Uterus (tissue), 4 donors: ENCODE results near the gene NHLRC1. TPM values are rescaled to one million over a fixed set of nuclear protein-coding genes. Genes with fewer than 3 reads are reported as not detected.

Experiments
- DNase-seq, 2 donors: peaks; one replicate each; pipeline ENCODE4 v3.0.0-alpha.2; 2019 to 2020
- H3K27ac ChIP-seq, 2 donors: fragments of 200-600 bp; sonication (generic); 1 replicate in 1 of 2; 2 replicates in 1 of 2; pipeline ENCODE4 v1.5.1; 2016 to 2018
- H3K27me3 ChIP-seq, 2 donors: fragments of 200-600 bp; sonication (generic); one replicate each; pipeline ENCODE4 v1.5.1; 2018 to 2019; ENCODE audit warnings: control low read depth in 1 of 2
- H3K36me3 ChIP-seq, 2 donors: fragments of 200-600 bp; sonication (generic); one replicate each; pipeline ENCODE4 v1.5.1; 2019; ENCODE audit warnings: control low read depth in 1 of 2
- H3K4me1 ChIP-seq, 2 donors: fragments of 200-600 bp; sonication (generic); one replicate each; pipeline ENCODE4 v1.5.1; 2018 to 2019; ENCODE audit warnings: control low read depth in 1 of 2
- H3K4me3 ChIP-seq, 2 donors: fragments of 200-600 bp; sonication (generic); 1 replicate in 1 of 2; 2 replicates in 1 of 2; pipeline ENCODE4 v1.5.1; 2018 to 2019; ENCODE audit warnings: mild to moderate bottlenecking in 1 of 2
- H3K9me3 ChIP-seq, 2 donors: fragments of 200-600 bp; sonication (generic); one replicate each; pipeline ENCODE4 v1.5.1; 2019; ENCODE audit warnings: control low read depth in 1 of 2
- POLR2A ChIP-seq, 2 donors: fragments of 450-650 bp; IDR thresholded peaks; one replicate each; pipeline ENCODE4 v1.6.1; 2016; ENCODE audit warnings: antibody characterized with exemption in 2 of 2, mild to moderate bottlenecking in 1 of 2, moderate library complexity in 1 of 2
- intact Hi-C: fragments of 100-400 bp; cut with DNase I; formaldehyde crosslinking; loops from one replicate; pipeline ENCODE4 v1.15.1; 2023; ENCODE audit warnings: low total_unique reads
- total RNA-seq, 4 donors: library from RNA; depleted of rRNA in 3 of 4; stranded (reverse); fragments of >200 nt in 3 of 4; gene quantifications; one replicate each; pipeline versions ENCODE4 v1.1.0 to v1.2.4, GENCODE V29; 2014 to 2023
- TF ChIP-seq, protein P1 (sequence below), 4 experiments: fragments of 200-600 bp in 2 of 4; fragments of 450-650 bp in 2 of 4; sonication (generic) in 2 of 4; IDR thresholded peaks; one replicate each; pipeline ENCODE4 v1.5.1; 2016 to 2019; ENCODE audit warnings: antibody characterized with exemption in 4 of 4, mild to moderate bottlenecking in 2 of 4, moderate library complexity in 1 of 4
- donor health status: DM: yes; HTN: yes; CAD: no.

Gene NHLRC1
- total RNA-seq, 4 donors from 2014 or later = 1.4 to 2.3 TPM; not detected in 2

DNA sequence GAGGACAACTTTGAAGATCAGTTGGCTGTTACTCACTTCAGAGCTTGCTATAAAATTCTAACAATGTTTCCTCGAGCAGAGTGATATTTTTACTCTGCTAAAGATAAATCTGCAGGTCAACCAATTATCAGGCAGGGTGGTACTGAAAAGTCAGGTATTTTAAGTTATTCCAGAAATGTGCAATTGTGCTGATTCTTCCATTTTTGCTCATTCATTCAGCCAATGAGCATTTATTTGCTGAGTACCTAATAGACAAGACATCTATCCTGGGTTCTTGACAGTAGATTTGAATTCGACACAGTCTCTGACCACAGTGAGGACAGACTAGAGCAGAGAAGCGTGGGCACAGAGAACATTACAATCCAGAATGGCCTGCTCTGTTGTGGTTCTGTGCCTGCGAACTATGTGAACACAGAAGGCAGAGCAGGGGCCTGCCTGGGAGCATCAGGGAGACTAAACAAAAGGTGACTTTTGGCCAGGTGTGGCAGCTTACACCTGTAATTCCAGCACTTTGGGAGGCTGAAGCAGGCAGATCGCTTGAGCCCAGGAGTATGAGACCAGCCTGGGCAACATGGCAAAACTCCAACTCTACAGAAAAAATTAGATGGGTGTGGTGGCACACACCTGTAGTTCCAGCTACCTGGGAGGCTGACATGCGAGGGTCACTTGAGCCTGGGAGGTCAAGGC lies 17.6 kb upstream of the NHLRC1 start:
- H3K36me3 ChIP-seq = no peaks in the 10 kb centered on the region
- peak overlapping the region in 1 of 2 donors; percentile 64 for H3K27ac ChIP-seq
- no peak for DNase-seq
- H3K4me3 ChIP-seq = no peak overlapping the region
- no peak for TF ChIP-seq POLR2A (IDR thresholded peaks at IDR 0.05)
- TF ChIP-seq, protein P1, sequence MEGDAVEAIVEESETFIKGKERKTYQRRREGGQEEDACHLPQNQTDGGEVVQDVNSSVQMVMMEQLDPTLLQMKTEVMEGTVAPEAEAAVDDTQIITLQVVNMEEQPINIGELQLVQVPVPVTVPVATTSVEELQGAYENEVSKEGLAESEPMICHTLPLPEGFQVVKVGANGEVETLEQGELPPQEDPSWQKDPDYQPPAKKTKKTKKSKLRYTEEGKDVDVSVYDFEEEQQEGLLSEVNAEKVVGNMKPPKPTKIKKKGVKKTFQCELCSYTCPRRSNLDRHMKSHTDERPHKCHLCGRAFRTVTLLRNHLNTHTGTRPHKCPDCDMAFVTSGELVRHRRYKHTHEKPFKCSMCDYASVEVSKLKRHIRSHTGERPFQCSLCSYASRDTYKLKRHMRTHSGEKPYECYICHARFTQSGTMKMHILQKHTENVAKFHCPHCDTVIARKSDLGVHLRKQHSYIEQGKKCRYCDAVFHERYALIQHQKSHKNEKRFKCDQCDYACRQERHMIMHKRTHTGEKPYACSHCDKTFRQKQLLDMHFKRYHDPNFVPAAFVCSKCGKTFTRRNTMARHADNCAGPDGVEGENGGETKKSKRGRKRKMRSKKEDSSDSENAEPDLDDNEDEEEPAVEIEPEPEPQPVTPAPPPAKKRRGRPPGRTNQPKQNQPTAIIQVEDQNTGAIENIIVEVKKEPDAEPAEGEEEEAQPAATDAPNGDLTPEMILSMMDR (IDR thresholded peaks at IDR 0.05) = no peak
- no peaks in the 10 kb centered on the region for H3K4me1 ChIP-seq
- intact Hi-C loops = no loop called here
- no peaks in the 10 kb centered on the region for H3K9me3 ChIP-seq
- H3K27me3 ChIP-seq = no peaks in the 10 kb centered on the region

DNA sequence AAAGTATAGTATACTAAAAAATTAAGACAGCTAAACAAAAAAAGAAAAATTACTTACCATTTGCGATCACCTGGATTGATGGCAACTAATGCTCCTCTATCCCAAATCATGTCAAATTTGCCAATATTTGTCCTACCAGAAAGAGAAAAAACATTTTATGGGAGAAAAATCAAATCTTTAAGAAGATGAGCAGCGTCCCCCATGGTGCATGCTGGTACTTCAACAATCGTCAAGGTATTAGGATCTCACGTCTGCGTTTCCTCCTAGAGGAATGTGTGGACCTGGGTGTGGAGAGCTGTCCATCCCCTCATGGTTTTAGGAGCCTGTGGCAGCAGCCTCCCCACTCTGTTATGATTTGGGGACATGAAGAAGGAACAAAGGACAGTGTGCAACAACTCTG lies 16.4 kb upstream of the NHLRC1 start:
- intact Hi-C loops = no loop called here
- no peaks in the 10 kb centered on the region for H3K36me3 ChIP-seq
- TF ChIP-seq, protein P1 (IDR thresholded peaks at IDR 0.05) = no peak
- no peak for TF ChIP-seq POLR2A (IDR thresholded peaks at IDR 0.05)

DNA sequence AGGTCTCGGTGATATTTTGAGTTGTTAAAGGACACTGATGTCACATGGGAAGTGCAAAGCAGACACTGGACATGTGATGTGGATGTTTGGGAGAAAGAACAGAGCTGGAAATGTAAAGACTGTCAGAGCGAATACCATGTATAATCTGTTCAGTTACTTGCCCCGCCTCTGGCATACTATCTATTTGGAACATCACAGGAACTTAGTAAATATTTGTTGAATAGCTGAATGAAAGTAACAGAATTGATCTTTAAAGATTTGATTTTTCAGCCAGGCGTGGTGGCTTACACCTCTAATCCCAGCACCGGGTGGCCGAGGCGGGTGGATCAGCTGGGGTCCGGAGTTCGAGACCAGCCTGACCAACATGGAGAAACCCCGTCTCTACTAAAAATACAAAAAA lies 13.8 kb upstream of the NHLRC1 start:
- no peaks in the 10 kb centered on the region for H3K36me3 ChIP-seq
- no peak for TF ChIP-seq POLR2A (IDR thresholded peaks at IDR 0.05)
- TF ChIP-seq, protein P1 (IDR thresholded peaks at IDR 0.05) = no peak
- H3K4me3 ChIP-seq = no peak overlapping the region
- no peaks in the 10 kb centered on the region for H3K9me3 ChIP-seq
- DNase-seq = no peak
- H3K27me3 ChIP-seq = no peaks in the 10 kb centered on the region
- intact Hi-C loops = no loop called here
- no peaks in the 10 kb centered on the region for H3K4me1 ChIP-seq
- no peak overlapping the region for H3K27ac ChIP-seq

More for the DNA sequence above, 16.4 kb upstream of the NHLRC1 start:
- H3K9me3 ChIP-seq = no peaks in the 10 kb centered on the region
- no peak overlapping the region for H3K27ac ChIP-seq
- H3K4me1 ChIP-seq = no peaks in the 10 kb centered on the region
- H3K27me3 ChIP-seq = no peaks in the 10 kb centered on the region
- no peak overlapping the region for H3K4me3 ChIP-seq
- no peak for DNase-seq

DNA sequence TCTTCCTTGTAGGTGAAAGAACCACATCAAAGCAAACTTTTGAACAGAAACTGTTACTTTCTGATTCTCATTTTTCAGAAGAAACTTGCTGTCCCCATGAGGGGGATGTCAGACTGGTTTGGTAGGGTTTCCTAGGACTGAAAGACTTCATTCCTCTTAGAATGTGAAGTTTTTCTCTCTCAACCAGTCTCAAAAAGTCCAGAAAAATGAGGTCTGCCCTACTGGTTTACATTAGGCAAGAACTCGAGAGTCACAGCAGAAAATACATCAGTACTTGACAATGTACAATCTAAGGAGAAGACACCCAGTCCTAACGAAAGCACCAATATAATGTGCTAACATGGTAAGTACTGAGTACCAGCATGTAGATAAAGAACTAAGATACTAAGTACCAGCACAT lies 12.7 kb upstream of the NHLRC1 start:
- TF ChIP-seq POLR2A (IDR thresholded peaks at IDR 0.05) = no peak
- H3K4me3 ChIP-seq = no peak overlapping the region
- intact Hi-C loops = no loop called here
- no peaks in the 10 kb centered on the region for H3K36me3 ChIP-seq
- no peaks in the 10 kb centered on the region for H3K9me3 ChIP-seq
- H3K27ac ChIP-seq = no peak overlapping the region
- H3K4me1 ChIP-seq = no peaks in the 10 kb centered on the region
- no peak for DNase-seq
- H3K27me3 ChIP-seq = no peaks in the 10 kb centered on the region

DNA sequence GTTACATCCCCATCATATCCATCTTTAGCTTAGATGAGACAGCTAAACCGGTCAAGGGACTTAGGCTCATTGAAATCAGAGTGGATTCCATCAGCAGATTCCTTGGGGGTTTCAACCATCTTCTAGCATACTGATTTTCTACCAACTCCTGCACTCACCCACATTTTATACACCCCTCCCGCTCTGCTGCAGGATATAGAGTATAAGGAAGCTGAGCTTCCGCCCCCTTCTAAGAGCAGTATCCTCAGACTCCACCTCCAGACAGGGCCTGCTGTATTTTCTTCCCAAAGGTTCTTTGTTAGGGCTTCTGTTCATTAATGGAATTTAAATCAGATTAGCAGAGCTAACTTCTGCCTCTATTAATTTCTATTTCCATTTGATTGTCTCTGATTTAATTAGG lies 9.9 kb upstream of the NHLRC1 start:
- intact Hi-C loops = no loop called here
- H3K36me3 ChIP-seq = no peaks in the 10 kb centered on the region
- no peaks in the 10 kb centered on the region for H3K9me3 ChIP-seq
- TF ChIP-seq, protein P1 (IDR thresholded peaks at IDR 0.05) = no peak
- TF ChIP-seq POLR2A (IDR thresholded peaks at IDR 0.05) = no peak
- no peak overlapping the region for H3K27ac ChIP-seq
- DNase-seq = no peak
- no peaks in the 10 kb centered on the region for H3K27me3 ChIP-seq
- H3K4me3 ChIP-seq = no peak overlapping the region
- no peaks in the 10 kb centered on the region for H3K4me1 ChIP-seq
